HCT116 (cell line): ENCODE results near the gene MAPRE3. TPM values are rescaled to one million over a fixed set of nuclear protein-coding genes. Genes with fewer than 3 reads are reported as not detected.
"Not testable (repeated sequence)": the region's sequence is repeated elsewhere in the genome, so short reads cannot be mapped to it uniquely, and the experiment has no call there.

ENCODE experiments used
- ATAC-seq: fragments of 200-7000 bp; cut with Tn5 transposase; 2 replicates; pipeline ENCODE4 v1.9.1; 2020; ENCODE audit warnings: mild to moderate bottlenecking, moderate library complexity
- BruUV-seq: library from RNA; stranded (reverse); fragments of 400-500 nt; replicated peaks from 2 replicates; lab custom pipeline; 2021; lab: Mats Ljungman, UMichigan
- CTCF ChIA-PET: fragments of 300-600 bp; sonication (Branson Sonifier 250); formaldehyde crosslinking; loops from one replicate; lab custom pipeline; 2021; ENCODE audit warnings: antibody characterized with exemption; lab: Charles Lee
- POLR2A ChIA-PET: fragments of 300-600, 350-600 bp; sonication (Branson Sonifier 250); formaldehyde crosslinking; loops from one replicate; lab custom pipeline; 2021; ENCODE audit warnings: antibody characterized with exemption; lab: Charles Lee
- RAD21 ChIA-PET, 2 experiments: fragments of 300-600 bp; sonication (Branson Sonifier 250); formaldehyde crosslinking; loops; one replicate each; lab custom pipeline; 2023; ENCODE audit warnings: low total read pairs in 2 of 2; ENCODE audit not compliant: uncharacterized antibody in 2 of 2, unreplicated experiment in 2 of 2, low non-redundant PET in 1 of 2; lab: Charles Lee
- DNase-seq: peaks from one replicate; pipeline ENCODE4 v3.0.0-alpha.2; 2010; ENCODE audit warnings: low read depth, low spot score
- H2AFZ ChIP-seq: fragments of 200-600 bp; shearing (Covaris generic), sonication (generic); 2 replicates; pipeline ENCODE4 v1.6.1; 2017; ENCODE audit warnings: low read depth, mixed run types, mixed read lengths, antibody characterized with exemption, low read length; ENCODE audit not compliant: poor library complexity, severe bottlenecking
- H3K27ac ChIP-seq: 2 replicates; pipeline ENCODE4 v1.5.1; 2012; ENCODE audit warnings: low read depth, low read length
- H3K27me3 ChIP-seq: fragments of 200-600 bp; sonication (generic); 2 replicates; pipeline ENCODE4 v1.6.1; 2016; ENCODE audit warnings: mixed run types, low read length, mixed read lengths; ENCODE audit not compliant: insufficient read depth
- H3K36me3 ChIP-seq, 2 experiments: fragments of 200-500 bp in 1 of 2; fragments of 200-600 bp in 1 of 2; sonication (Bioruptor generic) in 1 of 2; sonication (generic) in 1 of 2; 2 replicates each; pipeline versions ENCODE4 v1.5.1 to v1.6.1; 2014 to 2016; ENCODE audit warnings: low read length in 2 of 2, inconsistent platforms in 1 of 2, mixed read lengths in 1 of 2, mixed run types in 1 of 2; ENCODE audit not compliant: insufficient read depth in 2 of 2, control insufficient read depth in 1 of 2
- H3K4me1 ChIP-seq, 2 experiments: fragments of 200-600 bp in 1 of 2; sonication (generic) in 1 of 2; 2 replicates each; pipeline versions ENCODE4 v1.5.1 to v1.6.1; 2012 to 2017; ENCODE audit warnings: low read length in 2 of 2, inconsistent platforms in 1 of 2, mild to moderate bottlenecking in 1 of 2, mixed read lengths in 1 of 2, mixed run types in 1 of 2, moderate library complexity in 1 of 2; ENCODE audit not compliant: insufficient read depth in 2 of 2, control insufficient read depth in 1 of 2
- H3K4me2 ChIP-seq: fragments of 200-600 bp; sonication (generic); 2 replicates; pipeline ENCODE4 v1.6.1; 2017; ENCODE audit warnings: mixed run types, low read length, mixed read lengths
- H3K4me3 ChIP-seq, 2 experiments: fragments of 200-600 bp in 1 of 2; sonication (generic) in 1 of 2; replicated peaks in 1 of 2; 2 replicates each; pipeline ENCODE4 v1.5.1; 2011 to 2016; ENCODE audit warnings: low read length in 2 of 2, control low read depth in 1 of 2, low read depth in 1 of 2, mild to moderate bottlenecking in 1 of 2, mixed read lengths in 1 of 2, mixed run types in 1 of 2
- H3K79me2 ChIP-seq: fragments of 200-600 bp; sonication (generic); 2 replicates; pipeline ENCODE4 v1.6.1; 2017; ENCODE audit warnings: mild to moderate bottlenecking, mixed run types, low read length, moderate library complexity, mixed read lengths; ENCODE audit not compliant: insufficient read depth
- H3K9ac ChIP-seq: fragments of 200-600 bp; sonication (generic); 2 replicates; pipeline ENCODE4 v1.6.1; 2016; ENCODE audit warnings: low read length, mixed read lengths
- H3K9me2 ChIP-seq: fragments of 200-600 bp; sonication (generic), shearing (Covaris generic); 2 replicates; pipeline ENCODE4 v1.6.1; 2017; ENCODE audit warnings: mixed run types, mild to moderate bottlenecking, moderate library complexity; ENCODE audit not compliant: insufficient read depth
- H3K9me3 ChIP-seq, 2 experiments: fragments of 200-500 bp in 1 of 2; fragments of 200-600 bp in 1 of 2; sonication (Bioruptor generic) in 1 of 2; sonication (generic) in 1 of 2; 2 replicates each; pipeline ENCODE4 v1.6.1; 2014 to 2017; ENCODE audit warnings: low read length in 2 of 2, mixed read lengths in 2 of 2, inconsistent platforms in 1 of 2, low read depth in 1 of 2, mild to moderate bottlenecking in 1 of 2, mixed run types in 1 of 2, moderate library complexity in 1 of 2; ENCODE audit not compliant: control insufficient read depth in 1 of 2, insufficient read depth in 1 of 2
- H4K20me1 ChIP-seq: fragments of 200-600 bp; sonication (generic), shearing (Covaris generic); 2 replicates; pipeline ENCODE4 v1.6.1; 2017; ENCODE audit warnings: mixed run types, mild to moderate bottlenecking, moderate library complexity; ENCODE audit not compliant: insufficient read depth
- CBX3 ChIP-seq: IDR thresholded peaks from 2 replicates; pipeline ENCODE4 v1.6.1; 2012; ENCODE audit warnings: low read depth
- CEBPB ChIP-seq: IDR thresholded peaks from 2 replicates; pipeline ENCODE4 v1.6.1; 2012; ENCODE audit warnings: low read depth
- CTCF ChIP-seq, 3 experiments: fragments of 200-600 bp in 1 of 3; sonication (generic) in 1 of 3; IDR thresholded peaks in 2 of 3; conservative IDR thresholded peaks in 1 of 3; 2 replicates each; pipeline ENCODE4 v1.5.1; 2012 to 2017; ENCODE audit warnings: low read depth in 2 of 3, low read length in 2 of 3, antibody characterized with exemption in 1 of 3, borderline replicate concordance in 1 of 3, control low read depth in 1 of 3, mild to moderate bottlenecking in 1 of 3, mixed read lengths in 1 of 3, mixed run types in 1 of 3, moderate library complexity in 1 of 3; ENCODE audit not compliant: insufficient read depth in 1 of 3
- JUND ChIP-seq: IDR thresholded peaks from 2 replicates; pipeline ENCODE4 v1.6.1; 2012
- RAD21 ChIP-seq: IDR thresholded peaks from 2 replicates; pipeline ENCODE4 v1.6.1; 2012; ENCODE audit warnings: low read depth, mild to moderate bottlenecking
- intact Hi-C: fragments of 100-400 bp; cut with micrococcal nuclease; formaldehyde crosslinking; loops from 2 replicates; pipeline ENCODE4 v1.10.0; 2022
- total RNA-seq: library from RNA; stranded (reverse); gene quantifications from one replicate; pipeline ENCODE4 v1.2.1, GENCODE V29; 2021; ENCODE audit not compliant: unreplicated experiment

MAPRE3 gene
- total RNA-seq, 1 experiment from 2014 or later, result 12.1 TPM

GRCh38 chr2:26922405-26923188, 47.8 kb upstream of the MAPRE3 start:
- Histone ChIP-seq H3K27me3 (no peaks in the 10 kb centered on the region), H3K36me3 (no peaks in the 10 kb centered on the region), H3K79me2 (no peaks in the 10 kb centered on the region), H4K20me1 (no peaks in the 10 kb centered on the region), H3K4me1 (peaks cover 4 to 9% of the 10 kb centered on the region in 2 experiments; a peak in 1 of 4 replicates), H3K9me2 (no peaks in the 10 kb centered on the region), H3K4me2 (peak overlapping the region; percentile 30), H2AFZ (peak overlapping the region; percentile 40), H3K4me3 (no peak overlapping the region), H3K9me3 (no peaks in the 10 kb centered on the region), H3K9ac (no peak overlapping the region), H3K27ac (no peak overlapping the region)
- BruUV-seq, result no TSS peak
- RAD21 ChIA-PET, result interaction anchor here (0.5 to 1.8 kb wide), 3 partner anchors 46 to 76 kb away, joined by 7 to 15 read pairs (median 9); no protein-coding TSS in a partner anchor
- peak; percentile 99 for ATAC-seq
- peak; percentile 47 for DNase-seq
- intact Hi-C loops, result loop anchor here (1.0 kb wide), 1 partner anchor 76 kb away; no protein-coding TSS in a partner anchor
- CTCF ChIA-PET, result interaction anchor here (0.8 to 3.4 kb wide), 23 partner anchors 9 to 165 kb away, joined by 3 to 63 read pairs (median 4); partner anchors contain the start of gene DPYSL5
- TF ChIP-seq RAD21, result peak; percentile 68
- 0 out of 2 replicates have a peak, but pooled peaks have one; percentile 30 for TF ChIP-seq CBX3
- TF ChIP-seq CEBPB, result no peak
- TF ChIP-seq CTCF (IDR thresholded peaks at IDR 0.05 in 2 of 3, conservative IDR thresholded peaks at IDR 0.05 in 1 of 3; ENCODE audit: borderline replicate concordance in 1 of 3, insufficient read depth in 1 of 3, low read depth in 2 of 3, low read length in 2 of 3), result peak; percentile 69 to 83 (median 74)
- TF ChIP-seq JUND, result 0 out of 2 replicates have a peak, but pooled peaks have one; percentile 17
- POLR2A ChIA-PET, result interaction anchor here (0.9 kb wide), 1 partner anchor 82 kb away, joined by 3 read pairs; no protein-coding TSS in a partner anchor

GRCh38 chr2:26923189-26923466, 47.3 kb upstream of the MAPRE3 start:
- H3K36me3 ChIP-seq, H3K27ac ChIP-seq, H3K4me1 ChIP-seq, BruUV-seq, H4K20me1 ChIP-seq, H3K79me2 ChIP-seq, H3K9me3 ChIP-seq, H3K4me3 ChIP-seq, H3K9me2 ChIP-seq, intact Hi-C loops, H3K27me3 ChIP-seq, DNase-seq, H3K9ac ChIP-seq, ATAC-seq: not testable (repeated sequence)
- Histone ChIP-seq H2AFZ (peak overlapping the region; percentile 40), H3K4me2 (peak overlapping the region; percentile 30)
- RAD21 ChIA-PET, result interaction anchor here (1.6 to 1.8 kb wide), 2 partner anchors 77 kb away, joined by 9 to 15 read pairs; no protein-coding TSS in a partner anchor
- CTCF ChIA-PET, result interaction anchor here (0.8 to 3.4 kb wide), 22 partner anchors 9 to 164 kb away, joined by 3 to 63 read pairs (median 4); partner anchors contain the start of gene DPYSL5
- POLR2A ChIA-PET, result interaction anchor here (0.9 kb wide), 1 partner anchor 82 kb away, joined by 3 read pairs; no protein-coding TSS in a partner anchor
